ENCODE data around the gene FAM98B.
"Not testable (repeated sequence)": the region's sequence is repeated elsewhere in the genome, so short reads cannot be mapped to it uniquely, and the experiment has no call there.

FAM98B gene

DNA sequence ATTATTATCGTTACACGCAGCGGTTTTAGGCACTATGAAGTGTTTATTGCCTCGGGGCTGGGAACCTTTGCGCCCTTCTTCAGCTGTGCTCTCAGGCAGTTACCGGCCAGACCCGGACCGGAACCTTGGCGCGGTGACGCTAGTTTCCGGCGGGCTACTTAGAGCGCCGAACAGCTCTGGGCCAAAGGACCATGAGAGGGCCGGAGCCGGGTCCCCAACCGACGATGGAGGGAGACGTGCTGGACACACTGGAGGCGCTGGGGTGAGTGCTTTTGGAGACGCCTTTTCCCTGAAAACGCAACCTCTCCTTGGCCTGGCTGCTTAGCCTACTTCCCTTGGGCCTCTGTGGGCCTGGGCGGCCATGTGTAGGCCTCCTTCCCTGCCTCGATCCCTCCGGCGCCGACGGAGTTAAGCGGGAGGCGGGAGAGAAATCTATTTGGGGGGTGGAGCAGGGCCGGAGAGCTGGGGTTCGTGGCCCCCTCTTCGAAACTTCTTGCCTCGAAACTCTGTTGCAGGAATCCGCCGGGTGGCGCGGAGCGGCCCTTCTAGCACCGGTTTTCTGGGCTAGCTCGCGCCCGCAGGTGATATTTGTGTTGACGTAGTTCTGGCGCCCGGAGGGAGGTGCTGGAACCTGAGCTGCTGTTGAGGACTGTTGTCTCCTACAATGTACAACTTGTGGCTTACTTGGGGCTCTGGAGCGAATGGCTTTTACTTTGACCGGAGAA lies at the start of gene FAM98B:
Gene FAM98B, plus strand, starts transcription at position 157 of the 725 bp plus-strand sequence. Its CDS starts 35 bp downstream, at position 192.
- H3K4me3 Mint-ChIP-seq = peak within 1 kb of the TSS; percentile 93
- no peaks in the 10 kb centered on the region for H3K9me3 Mint-ChIP-seq
- DNase-seq (ENCODE audit: low spot score in 2 of 2) (peak; percentile 92 to 98), ATAC-seq (ENCODE audit: low read depth) (peak; percentile 85)
- H3K4me1 Mint-ChIP-seq = peaks cover 21% of the 10 kb centered on the region
- no peaks in the 10 kb centered on the region for H3K27me3 Mint-ChIP-seq
- peak within 1 kb of the TSS; percentile 97 for H3K27ac Mint-ChIP-seq
- peaks cover 9% of the 10 kb centered on the region for H3K36me3 Mint-ChIP-seq

DNA sequence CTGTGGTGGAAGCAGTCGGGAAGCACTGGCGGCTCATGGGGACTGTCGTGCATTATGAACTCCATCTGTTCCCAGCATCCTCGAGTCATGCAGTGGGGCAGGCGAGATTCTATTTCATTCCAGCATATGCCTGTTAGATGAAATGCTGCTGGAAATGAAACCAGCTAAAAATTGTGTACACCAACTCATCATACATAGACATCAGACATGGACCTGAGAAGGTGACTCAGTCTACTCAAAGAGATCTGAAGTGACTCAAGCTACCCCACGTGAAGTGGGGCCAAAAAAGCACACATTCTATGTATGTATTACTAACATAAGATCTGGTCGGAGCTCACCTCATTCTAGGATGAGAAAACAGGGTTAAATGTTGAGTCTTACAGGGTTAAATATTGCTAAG lies 47.5 kb upstream of the FAM98B start:
- Mint-ChIP-seq H3K9me3 (no peaks in the 10 kb centered on the region), H3K36me3 (no peaks in the 10 kb centered on the region), H3K27ac (no peak overlapping the region), H3K4me3 (no peak overlapping the region), H3K27me3 (peaks cover 7% of the 10 kb centered on the region), H3K4me1 (no peaks in the 10 kb centered on the region)
- ATAC-seq (ENCODE audit: low read depth) (no peak), DNase-seq (ENCODE audit: low spot score in 2 of 2) (no peak)

DNA sequence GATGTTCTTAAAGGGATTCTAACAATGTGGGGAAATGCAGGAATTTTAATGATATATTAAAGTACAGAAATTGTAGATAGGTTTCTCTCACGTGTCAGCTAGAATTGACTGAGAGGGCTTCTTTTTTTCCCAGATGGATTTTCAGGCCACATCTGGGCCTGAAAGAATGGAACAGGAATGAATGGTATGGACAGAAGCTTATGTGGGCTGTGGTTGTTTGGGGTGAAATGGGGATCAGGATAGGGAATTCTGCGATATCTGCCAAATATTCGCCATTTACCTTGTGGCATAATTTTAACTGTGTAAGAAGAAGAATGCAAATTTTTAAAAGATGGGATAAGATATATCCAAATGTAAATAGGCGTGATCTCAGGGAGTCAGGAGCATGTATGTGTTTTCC lies 45.4 kb upstream of the FAM98B start:
- DNase-seq (ENCODE audit: low spot score in 2 of 2) (no peak), ATAC-seq (ENCODE audit: low read depth) (no peak)
- Mint-ChIP-seq H3K36me3 (no peaks in the 10 kb centered on the region), H3K9me3 (no peaks in the 10 kb centered on the region), H3K27ac (no peak overlapping the region), H3K4me3 (no peak overlapping the region), H3K27me3 (peaks cover 10% of the 10 kb centered on the region), H3K4me1 (no peaks in the 10 kb centered on the region)

DNA sequence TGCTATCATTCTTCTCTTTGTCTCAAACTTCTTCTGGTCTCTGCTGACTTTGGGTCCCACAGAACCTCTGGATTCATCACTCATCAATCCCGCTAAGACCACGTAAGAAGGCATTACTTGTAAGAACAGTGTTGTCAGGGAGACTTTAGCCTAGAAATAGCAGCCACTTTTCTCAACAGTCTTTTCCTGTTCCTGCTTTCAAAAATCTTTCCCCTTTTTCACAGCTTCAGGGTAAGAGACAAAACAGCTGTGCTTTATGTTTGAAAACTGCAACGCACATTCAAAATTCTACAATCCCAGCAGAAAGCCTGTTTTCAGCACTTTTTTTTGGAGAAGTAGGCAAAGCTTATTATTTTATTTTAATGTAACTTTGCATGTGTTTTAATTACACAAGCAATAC lies 42.0 kb upstream of the FAM98B start:
- DNase-seq (ENCODE audit: low spot score in 2 of 2) = no peak
- Mint-ChIP-seq H3K27me3 (peaks cover 12% of the 10 kb centered on the region), H3K4me1 (no peaks in the 10 kb centered on the region), H3K36me3 (no peaks in the 10 kb centered on the region), H3K27ac (no peak overlapping the region), H3K9me3 (no peaks in the 10 kb centered on the region), H3K4me3 (no peak overlapping the region)
- no peak for ATAC-seq (ENCODE audit: low read depth)

DNA sequence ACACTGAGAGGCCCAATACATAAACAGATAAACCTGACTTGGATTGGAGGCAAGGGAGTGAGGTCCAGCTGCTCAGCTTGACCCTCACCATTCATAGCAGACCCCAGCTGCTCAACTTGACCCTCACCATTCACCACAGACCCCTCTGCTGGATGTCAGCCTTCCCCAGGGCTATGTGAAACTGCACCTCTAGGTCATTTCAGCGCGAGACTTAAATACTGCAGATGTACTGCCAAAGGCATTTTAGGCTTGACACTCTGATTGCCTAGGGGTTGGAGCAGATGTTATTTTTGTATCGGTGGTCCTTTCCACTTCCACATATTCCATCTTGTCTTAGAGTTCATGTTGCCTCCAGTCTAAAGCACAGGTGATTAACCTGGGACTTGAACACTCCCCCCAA lies 41.5 kb upstream of the FAM98B start:
- no peak overlapping the region for H3K27ac Mint-ChIP-seq
- DNase-seq (ENCODE audit: low spot score in 2 of 2) (no peak), ATAC-seq (ENCODE audit: low read depth) (no peak)
- no peaks in the 10 kb centered on the region for H3K4me1 Mint-ChIP-seq
- peaks cover 15% of the 10 kb centered on the region for H3K27me3 Mint-ChIP-seq
- H3K4me3 Mint-ChIP-seq = no peak overlapping the region
- no peaks in the 10 kb centered on the region for H3K9me3 Mint-ChIP-seq
- no peaks in the 10 kb centered on the region for H3K36me3 Mint-ChIP-seq

DNA sequence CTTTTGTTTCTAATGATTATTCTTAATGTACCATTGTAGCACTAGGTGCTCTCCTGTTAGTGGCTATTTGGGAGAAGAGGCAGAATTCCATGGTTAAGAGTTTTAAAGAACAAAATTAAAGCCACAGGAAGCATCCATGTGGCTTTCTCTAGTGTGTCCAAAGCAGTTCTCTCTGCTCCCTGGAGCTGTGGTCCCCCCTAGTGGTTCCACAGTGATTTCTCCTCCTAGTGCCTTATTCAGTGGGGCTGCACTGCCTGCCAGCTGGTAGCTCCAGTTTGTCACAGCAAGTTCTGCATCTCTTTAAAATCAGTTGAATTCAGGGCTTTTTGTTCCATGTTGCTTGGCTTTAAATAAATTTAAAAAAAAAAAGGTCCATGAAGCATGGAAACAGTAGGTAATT lies 39.6 kb upstream of the FAM98B start:
- no peaks in the 10 kb centered on the region for H3K4me1 Mint-ChIP-seq
- H3K4me3 Mint-ChIP-seq = no peak overlapping the region
- no peak for ATAC-seq (ENCODE audit: low read depth)
- H3K27me3 Mint-ChIP-seq = peaks cover 17% of the 10 kb centered on the region
- peaks cover 2% of the 10 kb centered on the region for H3K9me3 Mint-ChIP-seq
- no peak for DNase-seq (ENCODE audit: low spot score in 2 of 2)
- H3K27ac Mint-ChIP-seq = no peak overlapping the region
- H3K36me3 Mint-ChIP-seq = no peaks in the 10 kb centered on the region

DNA sequence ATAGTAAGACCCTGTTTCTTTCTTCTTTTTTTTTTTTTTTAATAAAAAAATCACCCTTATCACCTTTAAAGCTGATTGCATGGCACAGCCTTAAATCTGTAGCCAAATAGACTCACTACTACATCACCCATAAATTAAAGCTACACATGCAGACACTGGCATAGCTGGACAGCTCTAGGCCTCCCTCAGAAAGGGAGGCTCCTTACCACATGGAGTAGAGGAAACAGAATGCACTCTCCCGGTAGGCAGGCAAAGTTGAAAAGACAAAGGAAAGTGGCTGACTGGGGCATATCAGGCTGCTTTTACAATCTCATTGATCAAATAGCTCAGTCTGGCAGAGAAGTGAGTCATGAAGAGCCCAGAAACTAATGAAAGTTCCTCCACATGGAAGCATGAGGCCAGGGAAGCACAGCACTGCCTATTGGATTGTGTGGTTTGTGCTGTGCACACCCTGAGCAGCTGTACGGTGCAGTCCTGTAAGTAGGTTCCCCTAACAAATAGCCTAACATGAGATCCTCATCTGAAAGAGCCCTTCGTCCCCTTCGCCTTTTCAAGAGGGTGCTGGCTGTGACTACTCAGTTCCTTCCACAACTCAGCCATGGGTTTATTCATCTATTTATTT lies 32.7 kb upstream of the FAM98B start:
- H3K36me3 Mint-ChIP-seq = peaks cover 3% of the 10 kb centered on the region
- H3K4me1 Mint-ChIP-seq = no peaks in the 10 kb centered on the region
- peaks cover 20% of the 10 kb centered on the region for H3K27me3 Mint-ChIP-seq
- H3K4me3 Mint-ChIP-seq = no peak overlapping the region
- H3K9me3 Mint-ChIP-seq = peaks cover 5% of the 10 kb centered on the region
- ATAC-seq (ENCODE audit: low read depth) (no peak), DNase-seq (ENCODE audit: low spot score in 2 of 2) (no peak)
- H3K27ac Mint-ChIP-seq = no peak overlapping the region

DNA sequence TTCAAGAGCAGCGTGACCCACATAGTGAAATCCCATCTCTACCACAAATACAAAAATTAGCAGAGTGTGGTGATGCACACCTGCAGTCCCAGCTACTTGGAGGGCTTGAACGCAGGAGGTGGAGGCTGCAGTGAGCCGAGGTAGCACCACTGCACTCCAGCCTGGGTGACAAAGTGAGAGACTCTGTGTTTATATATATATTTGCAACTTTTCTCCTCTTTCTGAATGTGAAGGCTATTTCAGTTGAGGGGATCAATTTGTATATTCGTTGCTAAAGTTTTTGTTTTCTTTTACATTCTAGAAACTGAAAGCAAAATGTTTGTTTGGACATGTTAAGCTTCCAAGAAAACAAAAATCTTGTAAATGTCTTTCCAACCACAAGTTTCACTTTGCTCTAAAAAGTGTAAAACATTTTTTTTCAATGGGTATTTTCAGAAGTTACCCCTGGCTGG lies 29.8 kb upstream of the FAM98B start:
- Mint-ChIP-seq H3K9me3 (peaks cover 3% of the 10 kb centered on the region), H3K27me3 (peaks cover 14% of the 10 kb centered on the region)
- DNase-seq (ENCODE audit: low spot score in 2 of 2) = no peak

DNA sequence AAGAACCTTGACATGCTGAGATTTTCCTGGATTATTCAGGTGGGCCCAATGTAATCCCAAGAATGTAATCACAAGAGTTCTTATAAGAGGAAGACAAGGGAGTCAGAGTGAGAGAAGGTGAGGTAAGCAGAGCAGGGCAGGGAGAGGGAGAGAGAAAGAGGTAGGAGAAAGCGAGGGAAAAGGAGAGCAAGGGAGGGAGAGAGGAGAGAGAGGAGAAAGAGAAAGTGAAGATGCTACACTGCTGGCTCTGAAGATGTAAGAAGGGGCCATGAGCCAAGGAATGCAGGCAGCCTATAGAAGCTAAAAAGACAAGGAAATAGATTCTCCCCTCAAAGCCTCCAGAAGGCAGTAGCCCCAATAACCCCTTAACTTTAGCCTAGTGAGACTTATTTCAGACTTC lies 28.7 kb upstream of the FAM98B start:
- Mint-ChIP-seq H3K36me3 (peaks cover 3% of the 10 kb centered on the region), H3K27ac (no peak overlapping the region), H3K4me1 (no peaks in the 10 kb centered on the region), H3K4me3 (no peak overlapping the region), H3K9me3 (peaks cover 3% of the 10 kb centered on the region), H3K27me3 (peaks cover 14% of the 10 kb centered on the region)
- no peak for DNase-seq (ENCODE audit: low spot score in 2 of 2)
- ATAC-seq (ENCODE audit: low read depth) = no peak

More for the DNA sequence above, 29.8 kb upstream of the FAM98B start:
- H3K4me1 Mint-ChIP-seq = no peaks in the 10 kb centered on the region
- no peak for ATAC-seq (ENCODE audit: low read depth)
- no peak overlapping the region for H3K4me3 Mint-ChIP-seq
- H3K27ac Mint-ChIP-seq = no peak overlapping the region
- H3K36me3 Mint-ChIP-seq = peaks cover 3% of the 10 kb centered on the region

DNA sequence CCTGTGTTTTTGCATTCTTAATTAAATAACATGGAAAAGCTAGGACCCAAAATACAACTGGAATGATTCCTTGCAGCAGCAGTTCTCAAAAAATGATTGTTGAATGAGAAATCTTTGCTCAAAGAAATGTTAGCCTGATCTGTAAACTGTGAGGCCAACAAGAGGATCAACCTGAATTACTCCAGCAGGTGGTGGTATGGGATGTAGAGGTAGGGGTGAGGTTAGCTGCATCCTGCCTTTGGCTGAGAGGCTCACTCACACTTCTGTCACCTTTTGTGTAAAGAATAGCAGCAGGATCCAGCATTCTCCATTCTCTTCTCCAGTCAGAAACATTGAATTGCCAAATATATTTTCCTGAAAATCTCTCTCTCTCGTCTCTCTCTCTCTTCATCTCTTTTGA lies 26.5 kb upstream of the FAM98B start:
- DNase-seq (ENCODE audit: low spot score in 2 of 2) = no peak

DNA sequence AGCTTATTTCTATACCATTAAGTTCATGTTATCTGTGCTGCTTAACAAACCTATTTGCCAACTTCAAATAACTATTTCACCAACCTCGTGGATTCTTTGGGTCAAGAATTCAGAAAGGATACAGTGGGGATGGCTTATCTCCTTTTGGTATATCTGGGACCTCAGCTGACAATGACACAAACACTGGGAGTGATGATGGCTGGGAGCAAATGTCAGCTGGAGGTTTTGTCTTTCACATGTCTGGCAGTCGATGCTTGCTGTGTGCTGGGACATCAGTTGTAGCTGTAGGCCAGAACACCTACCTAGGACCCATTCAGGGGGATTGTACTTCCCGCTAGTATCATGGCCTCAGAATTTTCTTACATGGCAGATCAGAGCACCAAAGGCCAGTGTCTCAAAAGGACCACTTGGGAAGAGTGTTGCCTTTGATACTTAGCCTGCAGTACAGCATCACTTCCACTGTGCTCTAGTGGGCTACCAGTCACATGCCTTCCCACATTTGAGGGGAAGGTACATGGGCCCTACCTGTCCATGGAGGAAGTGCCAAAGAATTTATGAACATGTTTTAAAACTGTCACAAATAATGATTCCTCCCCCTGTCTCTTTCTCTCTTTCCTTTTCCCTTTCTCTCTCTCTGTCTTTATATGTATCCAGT lies 23.7 kb upstream of the FAM98B start:
- Mint-ChIP-seq H3K27me3 (peaks cover 8% of the 10 kb centered on the region), H3K4me3 (no peak overlapping the region), H3K27ac (no peak overlapping the region), H3K36me3 (peaks cover 1% of the 10 kb centered on the region), H3K4me1 (no peaks in the 10 kb centered on the region), H3K9me3 (peaks cover under 1% of the 10 kb centered on the region)
- ATAC-seq (ENCODE audit: low read depth) (no peak), DNase-seq (ENCODE audit: low spot score in 2 of 2) (no peak)

More for the DNA sequence above, 26.5 kb upstream of the FAM98B start:
- Mint-ChIP-seq H3K27ac (no peak overlapping the region), H3K27me3 (peaks cover 9% of the 10 kb centered on the region), H3K9me3 (peaks cover 3% of the 10 kb centered on the region), H3K4me3 (no peak overlapping the region), H3K36me3 (peaks cover 3% of the 10 kb centered on the region), H3K4me1 (no peaks in the 10 kb centered on the region)
- ATAC-seq (ENCODE audit: low read depth) = no peak

DNA sequence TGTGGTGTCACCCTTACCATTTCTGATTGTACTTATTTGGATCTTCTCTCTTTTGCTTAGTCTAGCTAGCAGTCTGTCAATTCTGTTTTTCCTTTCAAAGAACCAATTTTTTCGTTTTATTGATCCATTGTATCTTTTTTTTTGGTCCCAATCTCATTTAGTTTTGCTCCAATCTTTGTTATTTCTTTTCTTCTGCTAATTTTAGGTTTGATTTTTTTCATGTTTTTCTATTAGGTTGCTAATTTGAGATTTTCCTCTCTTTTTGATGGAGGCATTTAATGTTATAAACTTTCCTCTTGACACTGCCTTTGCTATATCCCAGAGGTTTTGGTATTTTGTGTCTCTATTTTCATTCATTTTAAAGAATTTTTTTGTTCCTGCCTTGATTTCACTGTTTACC lies 16.9 kb upstream of the FAM98B start:
- Mint-ChIP-seq H3K36me3 (no peaks in the 10 kb centered on the region), H3K4me1 (peaks cover 5% of the 10 kb centered on the region), H3K4me3 (no peak overlapping the region), H3K9me3 (peaks cover 1% of the 10 kb centered on the region), H3K27me3 (peaks cover 7% of the 10 kb centered on the region), H3K27ac (no peak overlapping the region)
- no peak for ATAC-seq (ENCODE audit: low read depth)
- DNase-seq (ENCODE audit: low spot score in 2 of 2) = no peak

DNA sequence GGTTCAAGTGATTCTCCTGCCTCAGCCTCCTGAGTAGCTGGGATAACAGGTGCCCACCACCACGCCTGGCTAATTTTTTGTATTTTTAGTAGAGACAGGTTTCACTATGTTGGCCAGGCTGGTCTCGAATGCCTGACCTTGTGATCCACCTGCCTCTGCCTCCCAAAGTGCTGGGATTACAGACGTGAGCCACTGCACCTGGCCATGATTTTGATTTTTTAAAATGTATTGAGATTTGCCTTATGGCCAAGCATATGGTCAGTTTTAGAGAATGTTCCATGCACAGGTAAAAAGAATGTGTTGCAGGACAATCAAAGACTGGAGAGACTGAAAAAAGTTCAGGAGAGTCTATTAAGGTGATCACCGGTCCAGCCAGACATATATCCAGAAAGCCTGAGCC lies 16.3 kb upstream of the FAM98B start:
- not testable (repeated sequence) for H3K4me3 Mint-ChIP-seq; H3K27me3 Mint-ChIP-seq; H3K27ac Mint-ChIP-seq; H3K9me3 Mint-ChIP-seq; ATAC-seq (ENCODE audit: low read depth); H3K36me3 Mint-ChIP-seq; DNase-seq (ENCODE audit: low spot score in 2 of 2); H3K4me1 Mint-ChIP-seq
